Right lobe of liver (tissue), 6 donors: ENCODE data around the gene CKS2. TPM values are rescaled to one million over a fixed set of nuclear protein-coding genes. Genes with fewer than 3 reads are reported as not detected.

Experiments
- ATAC-seq, 4 donors: fragments of 200-7000 bp; cut with Tn5 transposase; one replicate each; pipeline ENCODE4 v1.9.1; 2020; ENCODE audit warnings: mild to moderate bottlenecking in 4 of 4, moderate library complexity in 4 of 4
- DNase-seq, 3 donors: peaks; one replicate each; pipeline ENCODE4 v3.0.0-alpha.2; 2020
- H3K27ac ChIP-seq, 3 donors: fragments of 200-600 bp; one replicate each; pipeline ENCODE4 v1.8.0; 2022
- H3K27me3 ChIP-seq, 2 donors: fragments of 200-600 bp; one replicate each; pipeline ENCODE4 v1.8.0; 2022
- H3K36me3 ChIP-seq, 4 donors: fragments of 200-600 bp; sonication (generic) in 1 of 4; one replicate each; pipeline versions ENCODE4 v1.5.1 to v1.8.0; 2017 to 2022; ENCODE audit warnings: control low read depth in 1 of 4
- H3K4me1 ChIP-seq, 4 donors: fragments of 200-600 bp; sonication (generic) in 1 of 4; one replicate each; pipeline versions ENCODE4 v1.5.1 to v1.8.0; 2017 to 2022; ENCODE audit warnings: control low read depth in 1 of 4
- H3K4me3 ChIP-seq, 3 donors: fragments of 200-600 bp; one replicate each; pipeline ENCODE4 v1.8.0; 2022
- H3K9me3 ChIP-seq, 4 donors: fragments of 200-600 bp; sonication (generic) in 1 of 4; one replicate each; pipeline versions ENCODE4 v1.5.1 to v1.8.0; 2017 to 2022; ENCODE audit warnings: control low read depth in 1 of 4
- POLR2A ChIP-seq: fragments of 450-650 bp; IDR thresholded peaks from one replicate; pipeline ENCODE4 v1.6.1; 2017; ENCODE audit warnings: antibody characterized with exemption, mild to moderate bottlenecking
- whole genome bisulfite sequencing: methylation state at CpG from one replicate; pipeline ENCODE4 v1.1.6; 2018; ENCODE audit warnings: low coverage, low lambda C conversion rate; ENCODE audit not compliant: insufficient coverage; ENCODE audit errors: missing lambda C conversion rate; 5-methylcytosine and 5-hydroxymethylcytosine counted together
- intact Hi-C, 2 donors: fragments of 100-400 bp; cut with DNase I; formaldehyde crosslinking; loops; one replicate each; pipeline versions ENCODE4 v1.11.2 to v1.14.1; 2022
- total RNA-seq, 6 experiments: library from RNA; depleted of rRNA in 2 of 6; stranded (reverse); fragments of >200 nt in 2 of 6; fragmentation: NEBNext Ultra II Directional in 3 of 6; extraction: Animal tissue kit (Norgen Biotek cat#: 25700) in 3 of 6; gene quantifications; one replicate each; pipeline versions ENCODE4 v1.1.0 to v1.2.4, GENCODE V29; 2016 to 2023
- TF ChIP-seq, protein P1 (sequence below), 4 donors: fragments of 200-600 bp in 3 of 4; fragments of 450-650 bp in 1 of 4; IDR thresholded peaks; one replicate each; pipeline versions ENCODE4 v1.5.1 to v1.8.0; 2016 to 2022; ENCODE audit warnings: antibody characterized with exemption in 4 of 4, mild to moderate bottlenecking in 2 of 4
- donor health status: DM: no; HTN: yes; CAD: no.
- donor health status: DM: no; HTN: no; CAD: no.
- donor health status: DM: no; HTN: no; CAD: no.
- donor health status: DM: no; HTN: yes; CAD: no.
- donor health status: DM: no; HTN: yes; CAD: no.

Gene CKS2
- total RNA-seq, 6 experiments from 2014 or later: 4.4 to 27.2 (median 9.1) TPM

DNA sequence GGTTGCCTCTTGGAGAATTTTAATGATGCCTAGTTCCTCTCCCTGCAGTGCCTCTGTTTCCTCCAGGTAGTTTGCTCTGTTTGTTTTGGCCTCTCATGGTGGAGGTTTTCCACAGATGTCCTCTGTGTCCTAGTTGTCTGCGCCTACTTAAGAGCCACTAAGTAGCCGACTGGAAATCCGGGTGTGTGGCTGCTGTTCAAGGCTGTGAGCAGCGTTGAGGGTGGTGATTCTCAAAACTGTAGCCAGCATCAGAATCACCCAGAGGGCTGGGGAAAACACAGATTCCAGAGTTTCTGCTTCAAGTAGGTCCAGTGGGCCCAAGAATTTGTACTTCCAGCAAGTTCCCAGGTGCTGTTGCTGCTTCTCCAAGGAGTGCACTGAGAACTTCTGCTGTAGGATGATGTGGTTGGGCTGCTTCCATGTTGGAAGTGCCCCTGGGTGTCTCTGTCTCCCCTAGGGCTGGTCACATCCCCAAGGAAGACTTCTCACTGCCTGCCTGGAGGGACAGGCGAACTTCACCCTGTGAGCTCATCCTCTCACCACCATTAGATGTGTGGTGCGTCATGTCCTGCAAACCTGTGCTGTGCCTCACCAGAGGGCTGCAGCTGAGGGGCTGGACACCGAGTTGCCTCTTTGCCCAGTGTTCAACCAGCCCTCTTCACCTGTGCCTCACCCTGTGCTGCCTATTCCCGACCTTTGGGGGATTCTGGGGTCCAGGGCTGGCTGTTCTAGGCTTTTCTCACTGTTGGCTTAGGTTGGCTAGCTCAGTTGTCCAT lies 42.1 kb downstream of the CKS2 start:
- peaks cover 8 to 44% (median 20%) of the 10 kb centered on the region in 4 donors for H3K36me3 ChIP-seq

GRCh38 chr9:89353989-89354388 lies 43.0 kb downstream of the CKS2 start:
- Histone ChIP-seq H3K36me3 (peaks cover 8 to 48% (median 19%) of the 10 kb centered on the region in 4 donors), H3K4me1 (peaks cover 0 to 39% (median 20%) of the 10 kb centered on the region in 4 donors), H3K4me3 (no peak overlapping the region), H3K9me3 (no peaks in the 10 kb centered on the region), H3K27me3 (no peaks in the 10 kb centered on the region), H3K27ac (no peak overlapping the region)
- no peak for TF ChIP-seq POLR2A
- TF ChIP-seq, protein P1, sequence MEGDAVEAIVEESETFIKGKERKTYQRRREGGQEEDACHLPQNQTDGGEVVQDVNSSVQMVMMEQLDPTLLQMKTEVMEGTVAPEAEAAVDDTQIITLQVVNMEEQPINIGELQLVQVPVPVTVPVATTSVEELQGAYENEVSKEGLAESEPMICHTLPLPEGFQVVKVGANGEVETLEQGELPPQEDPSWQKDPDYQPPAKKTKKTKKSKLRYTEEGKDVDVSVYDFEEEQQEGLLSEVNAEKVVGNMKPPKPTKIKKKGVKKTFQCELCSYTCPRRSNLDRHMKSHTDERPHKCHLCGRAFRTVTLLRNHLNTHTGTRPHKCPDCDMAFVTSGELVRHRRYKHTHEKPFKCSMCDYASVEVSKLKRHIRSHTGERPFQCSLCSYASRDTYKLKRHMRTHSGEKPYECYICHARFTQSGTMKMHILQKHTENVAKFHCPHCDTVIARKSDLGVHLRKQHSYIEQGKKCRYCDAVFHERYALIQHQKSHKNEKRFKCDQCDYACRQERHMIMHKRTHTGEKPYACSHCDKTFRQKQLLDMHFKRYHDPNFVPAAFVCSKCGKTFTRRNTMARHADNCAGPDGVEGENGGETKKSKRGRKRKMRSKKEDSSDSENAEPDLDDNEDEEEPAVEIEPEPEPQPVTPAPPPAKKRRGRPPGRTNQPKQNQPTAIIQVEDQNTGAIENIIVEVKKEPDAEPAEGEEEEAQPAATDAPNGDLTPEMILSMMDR (IDR thresholded peaks at IDR 0.05): no peak
- 44% methylated on average over 2 of the region's 3 CpGs for WGBS
- ATAC-seq: no peak
- intact Hi-C loops: no loop called here
- DNase-seq: no peak

More for the DNA sequence above, 42.1 kb downstream of the CKS2 start:
- Histone ChIP-seq H3K27ac (peak overlapping the region in 1 of 3 donors; percentile 69), H3K4me1 (peaks cover 0 to 39% (median 20%) of the 10 kb centered on the region in 4 donors), H3K9me3 (no peaks in the 10 kb centered on the region), H3K4me3 (no peak overlapping the region), H3K27me3 (no peaks in the 10 kb centered on the region)
- DNase-seq (no peak), ATAC-seq (no peak)
- WGBS: 77% methylated on average over 5 of the region's 8 CpGs
- TF ChIP-seq POLR2A: no peak
- TF ChIP-seq, protein P1 (IDR thresholded peaks at IDR 0.05): no peak
- intact Hi-C loops: no loop called here

DNA sequence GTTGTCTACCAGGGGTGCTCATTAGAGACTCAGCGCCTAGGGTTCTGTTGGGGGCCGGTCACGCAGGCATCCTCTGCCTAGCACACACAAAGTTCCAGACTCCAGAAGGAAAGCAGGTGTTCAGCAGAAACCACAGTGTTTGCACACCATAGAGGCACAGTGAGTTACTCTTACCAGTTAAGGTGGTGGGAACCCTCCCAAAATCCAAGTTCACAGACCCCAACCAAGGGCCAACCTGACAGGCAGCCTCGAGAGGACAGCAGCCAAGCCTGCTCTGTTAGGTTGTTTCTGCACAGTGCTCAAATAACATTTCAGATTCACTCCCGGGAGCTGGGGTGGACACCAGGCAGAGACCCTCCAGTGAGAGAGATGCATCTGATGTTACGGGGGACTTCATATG lies 43.5 kb downstream of the CKS2 start:
- no peak for TF ChIP-seq POLR2A
- TF ChIP-seq, protein P1 (IDR thresholded peaks at IDR 0.05): no peak
- 100% methylated on average over 1 of the region's 6 CpGs for WGBS
- H3K27me3 ChIP-seq: no peaks in the 10 kb centered on the region
- H3K36me3 ChIP-seq: peaks cover 8 to 51% (median 17%) of the 10 kb centered on the region in 4 donors
- H3K27ac ChIP-seq: no peak overlapping the region
- peaks cover 0 to 39% (median 20%) of the 10 kb centered on the region in 4 donors for H3K4me1 ChIP-seq
- intact Hi-C loops: no loop called here
- ATAC-seq (no peak), DNase-seq (no peak)
- no peaks in the 10 kb centered on the region for H3K9me3 ChIP-seq
- no peak overlapping the region for H3K4me3 ChIP-seq

DNA sequence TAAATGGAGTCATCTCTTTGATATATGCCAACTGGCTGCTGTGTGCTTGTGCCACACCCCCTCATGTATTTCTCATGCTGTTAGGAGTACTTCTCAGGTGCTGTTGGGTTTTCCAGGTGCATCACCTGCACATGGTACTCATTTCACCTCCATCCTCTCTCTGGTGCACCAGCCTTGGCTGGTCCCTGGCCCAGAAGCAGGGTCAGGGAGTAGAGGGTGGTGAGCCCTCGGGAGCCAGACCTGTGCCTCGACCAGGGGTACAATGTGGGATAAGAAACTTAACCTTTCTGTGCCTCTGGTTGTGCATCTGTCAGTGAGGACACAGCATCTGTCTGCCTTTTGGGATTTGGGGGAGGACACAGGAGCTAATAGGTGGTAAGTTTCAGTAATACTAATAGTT lies 45.8 kb downstream of the CKS2 start:
- ATAC-seq (no peak), DNase-seq (no peak)
- no peaks in the 10 kb centered on the region for H3K9me3 ChIP-seq
- WGBS: 60% methylated on average over 1 of the region's 2 CpGs
- intact Hi-C loops: no loop called here
- H3K4me3 ChIP-seq: no peak overlapping the region
- H3K36me3 ChIP-seq: peaks cover 0 to 64% (median 21%) of the 10 kb centered on the region in 4 donors
- peaks cover 0 to 23% (median 13%) of the 10 kb centered on the region in 4 donors for H3K4me1 ChIP-seq
- no peak overlapping the region for H3K27ac ChIP-seq
- TF ChIP-seq, protein P1 (IDR thresholded peaks at IDR 0.05): no peak
- TF ChIP-seq POLR2A: no peak
- H3K27me3 ChIP-seq: no peaks in the 10 kb centered on the region
